Gastrocnemius medialis (tissue), 4 donors: ENCODE data around the gene VSTM2B. TPM values are rescaled to one million over a fixed set of nuclear protein-coding genes. Genes with fewer than 3 reads are reported as not detected.

Experiments
- ATAC-seq, 2 donors: fragments of 150-250 bp; one replicate each; pipeline ENCODE4 v1.9.1; 2016
- DNase-seq, 2 donors: peaks; one replicate each; pipeline ENCODE4 v3.0.0-alpha.2; 2019
- H3K27ac ChIP-seq, 4 donors: fragments of 200-600 bp; sonication (generic); 1 replicate in 1 of 4; 2 replicates in 3 of 4; pipeline ENCODE4 v1.5.1; 2016 to 2018; ENCODE audit warnings: mild to moderate bottlenecking in 2 of 4, moderate library complexity in 1 of 4
- H3K27me3 ChIP-seq, 3 donors: fragments of 200-600 bp; sonication (generic) in 2 of 3; 1 replicate in 1 of 3; 2 replicates in 2 of 3; pipeline versions ENCODE4 v1.5.1 to v1.6.0; 2016 to 2019; ENCODE audit warnings: mild to moderate bottlenecking in 1 of 3, moderate library complexity in 1 of 3
- H3K36me3 ChIP-seq, 2 donors: fragments of 200-600 bp; sonication (generic) in 1 of 2; one replicate each; pipeline ENCODE4 v1.5.1; 2017 to 2018
- H3K4me1 ChIP-seq, 2 donors: fragments of 200-600 bp; sonication (generic) in 1 of 2; one replicate each; pipeline ENCODE4 v1.5.1; 2016 to 2017; ENCODE audit warnings: mild to moderate bottlenecking in 2 of 2
- H3K4me3 ChIP-seq, 4 donors: fragments of 200-600 bp; sonication (generic) in 3 of 4; 1 replicate in 1 of 4; 2 replicates in 3 of 4; pipeline ENCODE4 v1.5.1; 2016 to 2019; ENCODE audit warnings: mild to moderate bottlenecking in 2 of 4
- H3K9me3 ChIP-seq, 3 donors: fragments of 200-600 bp; sonication (generic) in 2 of 3; 1 replicate in 1 of 3; 2 replicates in 2 of 3; pipeline ENCODE4 v1.5.1; 2016 to 2019
- CTCF ChIP-seq, 5 experiments: fragments of 450-650 bp in 3 of 5; fragments of 200-600 bp in 2 of 5; sonication (generic) in 2 of 5; IDR thresholded peaks in 4 of 5; conservative IDR thresholded peaks in 1 of 5; 1 replicate in 4 of 5; 2 replicates in 1 of 5; pipeline ENCODE4 v1.5.1; 2016 to 2019; ENCODE audit warnings: antibody characterized with exemption in 5 of 5, mild to moderate bottlenecking in 3 of 5, moderate library complexity in 3 of 5
- POLR2A ChIP-seq, 2 donors: fragments of 450-650 bp; IDR thresholded peaks; one replicate each; pipeline ENCODE4 v1.6.1; 2017; ENCODE audit warnings: antibody characterized with exemption in 2 of 2, mild to moderate bottlenecking in 2 of 2, moderate library complexity in 2 of 2
- in situ Hi-C, 4 donors: fragments of 200-750 bp; cut with MboI; loops; one replicate each; pipeline versions ENCODE4 v1.15.0 to v1.8.0; 2017; ENCODE audit warnings: low sequenced_read_pairs in 4 of 4
- intact Hi-C: fragments of 100-400 bp; cut with DNase I; formaldehyde crosslinking; loops from one replicate; pipeline ENCODE4 v1.15.1; 2023; ENCODE audit warnings: low total_unique reads
- total RNA-seq, 4 donors: library from RNA; depleted of rRNA; stranded (reverse); fragments of >200 nt; gene quantifications; one replicate each; pipeline versions ENCODE4 v1.1.0 to v1.2.3, GENCODE V29; 2016

The VSTM2B gene
- total RNA-seq, 4 donors from 2014 or later = not detected

GRCh38 chr19:29539670-29540069, 13.9 kb downstream of the VSTM2B start:
- DNase-seq = no peak
- Histone ChIP-seq H3K4me3 (no peak overlapping the region), H3K4me1 (no peaks in the 10 kb centered on the region), H3K27me3 (peaks cover 0 to 4% (median 0%) of the 10 kb centered on the region in 3 donors), H3K9me3 (no peaks in the 10 kb centered on the region), H3K36me3 (no peaks in the 10 kb centered on the region), H3K27ac (no peak overlapping the region)
- in situ Hi-C loops = no loop called here
- ATAC-seq = no peak
- intact Hi-C loops = no loop called here
- TF ChIP-seq POLR2A (IDR thresholded peaks at IDR 0.05) (no peak), CTCF (IDR thresholded peaks at IDR 0.05 in 4 of 5, conservative IDR thresholded peaks at IDR 0.05 in 1 of 5) (no peak)

GRCh38 chr19:29540114-29540513, 14.3 kb downstream of the VSTM2B start:
- Histone ChIP-seq H3K9me3 (no peaks in the 10 kb centered on the region), H3K4me1 (no peaks in the 10 kb centered on the region), H3K4me3 (no peak overlapping the region), H3K27me3 (peaks cover 0 to 4% (median 0%) of the 10 kb centered on the region in 3 donors), H3K27ac (no peak overlapping the region), H3K36me3 (no peaks in the 10 kb centered on the region)
- DNase-seq = no peak
- no peak for TF ChIP-seq CTCF (IDR thresholded peaks at IDR 0.05 in 4 of 5, conservative IDR thresholded peaks at IDR 0.05 in 1 of 5)
- TF ChIP-seq POLR2A (IDR thresholded peaks at IDR 0.05) = no peak
- in situ Hi-C loops (no loop called here), intact Hi-C loops (no loop called here)
- ATAC-seq = no peak

- DNase-seq (no peak), ATAC-seq (no peak)
- H3K36me3 ChIP-seq = no peaks in the 10 kb centered on the region
- in situ Hi-C loops (no loop called here), intact Hi-C loops (no loop called here)
- TF ChIP-seq CTCF (IDR thresholded peaks at IDR 0.05 in 4 of 5, conservative IDR thresholded peaks at IDR 0.05 in 1 of 5) (no peak), POLR2A (IDR thresholded peaks at IDR 0.05) (no peak)
- no peak overlapping the region for H3K27ac ChIP-seq
- no peaks in the 10 kb centered on the region for H3K9me3 ChIP-seq
- peaks cover 0 to 4% (median 0%) of the 10 kb centered on the region in 3 donors for H3K27me3 ChIP-seq
- H3K4me1 ChIP-seq = no peaks in the 10 kb centered on the region
- H3K4me3 ChIP-seq = no peak overlapping the region
Measured at GRCh38 chr19:29541473-29542253, 15.9 kb downstream of the VSTM2B start.

- DNase-seq = no peak
- intact Hi-C loops = no loop called here
- Histone ChIP-seq H3K27ac (no peak overlapping the region), H3K27me3 (peaks cover 0 to 4% (median 0%) of the 10 kb centered on the region in 3 donors), H3K36me3 (no peaks in the 10 kb centered on the region), H3K9me3 (no peaks in the 10 kb centered on the region), H3K4me3 (no peak overlapping the region), H3K4me1 (no peaks in the 10 kb centered on the region)
- in situ Hi-C loops = no loop called here
- ATAC-seq = no peak
- TF ChIP-seq POLR2A (IDR thresholded peaks at IDR 0.05) (no peak), CTCF (IDR thresholded peaks at IDR 0.05 in 4 of 5, conservative IDR thresholded peaks at IDR 0.05 in 1 of 5) (no peak)
Measured at GRCh38 chr19:29542327-29542726, 16.5 kb downstream of the VSTM2B start.
